ENCODE data around the gene ST6GALNAC3.

ST6GALNAC3 gene

DNA sequence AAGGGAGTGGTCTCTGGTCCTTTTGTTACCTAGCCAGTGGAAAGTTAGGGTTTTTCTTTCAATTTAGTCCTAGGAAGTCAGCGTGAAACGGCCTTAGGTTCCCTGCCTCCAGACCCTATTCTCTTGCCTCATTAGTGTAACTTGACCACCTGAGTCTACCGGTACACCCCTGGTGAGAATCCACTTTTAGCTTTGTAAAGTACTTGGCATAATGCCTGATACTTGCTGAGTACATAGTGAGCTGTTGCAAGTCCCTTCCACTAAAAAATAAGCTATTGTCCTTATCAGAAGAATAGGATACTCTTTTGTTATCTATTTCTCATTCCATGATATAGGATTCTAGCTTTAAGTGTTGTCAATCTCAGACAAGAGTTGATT is 228.8 kb downstream of the ST6GALNAC3 start:
- no peak for TF ChIP-seq CTCF (IDR thresholded peaks at IDR 0.05; ENCODE audit: borderline replicate concordance, control extremely low read depth, extremely low read depth, insufficient read depth, missing control alignments)
- in situ Hi-C loops (cut with MboI; ENCODE audit: low sequenced_read_pairs, unreplicated experiment) = no loop called here

DNA sequence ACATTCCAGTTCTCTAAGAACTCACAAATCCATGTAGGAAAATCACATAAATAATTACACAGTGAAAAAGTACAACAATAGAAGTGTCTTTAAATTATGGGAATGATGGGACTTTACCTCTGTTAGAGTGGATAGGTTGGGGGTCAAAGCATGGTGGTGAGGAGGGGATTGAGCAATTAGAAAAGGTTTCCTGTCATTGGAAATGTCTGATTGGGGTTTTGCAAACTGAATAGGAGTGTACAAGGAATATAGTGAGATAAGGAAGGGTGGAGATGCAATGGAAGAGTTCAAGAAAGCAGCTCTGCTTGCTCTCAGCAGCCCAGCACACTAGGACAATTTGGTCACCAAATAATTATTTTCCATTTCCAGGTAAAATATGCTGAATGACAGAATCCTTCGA is 238.8 kb downstream of the ST6GALNAC3 start:
- TF ChIP-seq CTCF (IDR thresholded peaks at IDR 0.05; ENCODE audit: borderline replicate concordance, control extremely low read depth, extremely low read depth, insufficient read depth, missing control alignments) = no peak
- DNase-seq (ENCODE audit: low spot score) = no peak
- in situ Hi-C loops (cut with MboI; ENCODE audit: low sequenced_read_pairs, unreplicated experiment) = no loop called here

More for the DNA sequence above, 228.8 kb downstream of the ST6GALNAC3 start:
- no peak for DNase-seq (ENCODE audit: low spot score)

DNA sequence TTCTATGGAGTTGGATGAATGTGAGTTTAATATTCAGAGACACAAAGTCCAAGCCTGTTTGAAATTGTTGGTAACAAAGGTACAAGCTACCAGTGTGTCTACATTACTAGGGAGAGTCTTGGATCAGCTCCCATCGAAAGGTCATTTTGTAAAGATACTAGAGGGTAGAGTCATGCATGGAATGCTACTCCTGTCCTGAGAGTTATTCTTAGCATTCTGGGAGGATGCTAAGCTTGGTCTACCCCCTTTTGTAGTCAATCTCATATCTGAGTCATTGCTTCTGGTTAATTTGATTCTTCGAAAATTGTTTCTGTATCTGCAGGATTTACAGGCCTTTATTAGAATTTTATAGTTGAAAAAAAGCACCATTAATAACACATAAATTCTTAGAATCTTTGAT is 240.2 kb downstream of the ST6GALNAC3 start:
- no peak for TF ChIP-seq CTCF (IDR thresholded peaks at IDR 0.05; ENCODE audit: borderline replicate concordance, control extremely low read depth, extremely low read depth, insufficient read depth, missing control alignments)
- in situ Hi-C loops (cut with MboI; ENCODE audit: low sequenced_read_pairs, unreplicated experiment) = no loop called here

DNA sequence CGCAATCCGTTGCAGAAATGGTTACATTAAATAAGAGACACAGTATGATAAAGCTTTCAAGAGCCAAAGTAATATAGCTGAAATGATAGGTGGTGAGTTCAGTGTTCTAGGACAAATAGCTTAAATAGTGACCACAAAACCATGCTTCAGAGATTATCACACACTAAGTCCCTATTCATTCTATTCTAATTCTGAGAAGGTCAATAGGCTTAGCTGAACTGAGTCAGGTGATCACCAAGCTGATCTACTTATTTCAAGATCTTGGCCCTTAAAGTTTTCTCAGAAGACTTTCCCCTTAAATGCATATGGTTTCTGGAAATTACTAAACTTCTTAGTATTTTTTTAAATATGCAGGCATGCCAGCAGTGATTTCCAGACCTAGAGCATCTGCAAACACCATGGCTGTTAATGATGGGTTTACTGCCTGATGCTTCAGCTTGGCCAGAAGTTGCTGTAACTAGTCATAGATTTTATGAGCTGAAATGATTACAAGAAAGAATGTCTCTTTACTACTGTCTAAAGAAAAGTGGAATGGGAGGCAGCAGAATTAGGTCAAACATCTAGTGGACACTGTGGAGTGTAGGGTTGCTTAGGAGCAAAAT is 242.9 kb downstream of the ST6GALNAC3 start:
- no peak for TF ChIP-seq CTCF (IDR thresholded peaks at IDR 0.05; ENCODE audit: borderline replicate concordance, control extremely low read depth, extremely low read depth, insufficient read depth, missing control alignments)
- DNase-seq (ENCODE audit: low spot score) = no peak
- in situ Hi-C loops (cut with MboI; ENCODE audit: low sequenced_read_pairs, unreplicated experiment) = no loop called here

More for the DNA sequence above, 240.2 kb downstream of the ST6GALNAC3 start:
- DNase-seq (ENCODE audit: low spot score) = no peak

DNA sequence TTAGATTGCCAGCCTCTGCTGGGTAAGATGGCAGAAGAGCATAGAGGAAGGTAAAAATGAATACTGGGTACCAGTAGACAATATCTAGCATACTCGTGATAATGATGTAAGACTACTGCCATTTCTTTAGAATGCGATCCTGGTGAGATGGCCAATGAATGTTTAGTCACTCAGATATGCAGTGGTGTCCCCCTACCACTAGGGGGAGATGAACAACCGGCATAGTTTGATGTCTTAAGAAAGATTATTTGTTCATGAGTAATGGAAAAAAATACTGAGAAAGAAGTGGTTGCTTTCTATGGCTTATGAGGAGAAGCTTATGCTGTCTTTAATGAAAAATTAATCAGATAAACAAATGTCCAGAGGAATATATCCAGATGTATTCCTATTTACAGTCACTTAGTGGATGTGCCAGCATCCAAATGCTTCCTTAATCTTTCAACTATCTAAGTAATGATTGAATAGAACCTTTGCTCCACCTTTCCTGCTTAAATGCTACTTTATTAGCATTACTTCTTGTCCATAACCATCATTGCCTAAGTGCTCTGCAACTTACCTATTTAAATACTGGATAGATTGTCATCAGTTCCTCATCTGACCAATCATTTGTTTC is 256.6 kb downstream of the ST6GALNAC3 start:
- in situ Hi-C loops (cut with MboI; ENCODE audit: low sequenced_read_pairs, unreplicated experiment) = loop anchor here (25.0 kb wide), 1 partner anchor 106 kb away; no protein-coding TSS in a partner anchor
- DNase-seq (ENCODE audit: low spot score) = peak; percentile 28
- TF ChIP-seq CTCF (IDR thresholded peaks at IDR 0.05; ENCODE audit: borderline replicate concordance, control extremely low read depth, extremely low read depth, insufficient read depth, missing control alignments) = peak; percentile 80

GRCh38 chr1:76335882-76336281 is 261.3 kb downstream of the ST6GALNAC3 start:
- in situ Hi-C loops (cut with MboI; ENCODE audit: low sequenced_read_pairs, unreplicated experiment) = loop anchor here (25.0 kb wide), 1 partner anchor 101 kb away; no protein-coding TSS in a partner anchor
- no peak for DNase-seq (ENCODE audit: low spot score)
- no peak for TF ChIP-seq CTCF (IDR thresholded peaks at IDR 0.05; ENCODE audit: borderline replicate concordance, control extremely low read depth, extremely low read depth, insufficient read depth, missing control alignments)
